HepG2 (cell line): ENCODE results near the gene RMRP. TPM values are rescaled to one million over a fixed set of nuclear protein-coding genes. Genes with fewer than 3 reads are reported as not detected.

ENCODE experiments used
- ATRX ChIP-seq: sonication (generic); formaldehyde crosslinking; IDR thresholded peaks from 2 replicates; pipeline ENCODE4 v1.4.0; 2020; ENCODE audit warnings: missing genetic modification reagents, borderline replicate concordance
- HOXA7 ChIP-seq: sonication (generic); formaldehyde crosslinking; IDR thresholded peaks from 2 replicates; pipeline ENCODE4 v1.8.1; 2022; ENCODE audit warnings: mild to moderate bottlenecking, missing genetic modification reagents, moderate library complexity
- MAFK ChIP-seq, 2 experiments: IDR thresholded peaks in 1 of 2; conservative IDR thresholded peaks in 1 of 2; 2 replicates each; pipeline ENCODE4 v1.6.1; 2011; ENCODE audit warnings: improper control_type of control experiment in 2 of 2, low read length in 2 of 2
- MEF2D ChIP-seq: sonication (generic); formaldehyde crosslinking; IDR thresholded peaks from 2 replicates; pipeline ENCODE4 v1.5.1; 2020; ENCODE audit warnings: mild to moderate bottlenecking, missing genetic modification reagents
- NFKBIZ ChIP-seq: IDR thresholded peaks from 2 replicates; pipeline ENCODE4 v1.6.1; 2018; ENCODE audit warnings: missing genetic modification reagents, missing compliant biosample characterization
- NR1H2 ChIP-seq: sonication (generic); formaldehyde crosslinking; IDR thresholded peaks from 2 replicates; pipeline ENCODE4 v1.8.1; 2022; ENCODE audit warnings: low read depth, missing genetic modification reagents, borderline replicate concordance
- SMAD9 ChIP-seq: sonication (generic); formaldehyde crosslinking; IDR thresholded peaks from 2 replicates; pipeline ENCODE4 v1.5.1; 2020; ENCODE audit warnings: mild to moderate bottlenecking, missing genetic modification reagents
- SRSF1 ChIP-seq: fragments of 200-400 bp; formaldehyde crosslinking; optimal IDR thresholded peaks from 2 replicates; pipeline ENCODE3; 2017; ENCODE audit warnings: mild to moderate bottlenecking, low read depth, low read length, moderate library complexity
- WIZ ChIP-seq: sonication (generic); formaldehyde crosslinking; IDR thresholded peaks from 2 replicates; pipeline ENCODE4 v1.5.1; 2020; ENCODE audit warnings: mild to moderate bottlenecking, missing genetic modification reagents
- ZBTB1 ChIP-seq: sonication (generic); formaldehyde crosslinking; IDR thresholded peaks from 2 replicates; pipeline ENCODE4 v1.4.0; 2020; ENCODE audit warnings: missing genetic modification reagents, borderline replicate concordance
- ZBTB26 ChIP-seq: IDR thresholded peaks from 2 replicates; pipeline ENCODE4 v1.6.1; 2016; ENCODE audit warnings: missing compliant biosample characterization, missing genetic modification reagents, borderline replicate concordance
- ZMYM3 ChIP-seq: sonication (generic); formaldehyde crosslinking; IDR thresholded peaks from 2 replicates; pipeline ENCODE4 v1.5.1; 2020; ENCODE audit warnings: mild to moderate bottlenecking, missing genetic modification reagents
- ZNF326 ChIP-seq: sonication (generic); formaldehyde crosslinking; IDR thresholded peaks from 2 replicates; pipeline ENCODE4 v1.4.0; 2020; ENCODE audit warnings: missing genetic modification reagents, borderline replicate concordance
- ZNF589 ChIP-seq: sonication (generic); formaldehyde crosslinking; conservative IDR thresholded peaks from 2 replicates; pipeline ENCODE4 v1.8.0; 2022; ENCODE audit warnings: mild to moderate bottlenecking, moderate library complexity, missing genetic modification reagents
- ZNF670 ChIP-seq: sonication (generic); formaldehyde crosslinking; IDR thresholded peaks from 2 replicates; pipeline ENCODE4 v1.8.0; 2022; ENCODE audit warnings: mild to moderate bottlenecking, missing genetic modification reagents, borderline replicate concordance
- ZNF773 ChIP-seq: sonication (generic); formaldehyde crosslinking; IDR thresholded peaks from 2 replicates; pipeline ENCODE4 v1.4.0; 2020; ENCODE audit warnings: missing genetic modification reagents, borderline replicate concordance
- polyA plus RNA-seq, 8 experiments: library from polyadenylated mRNA; depleted of rRNA in 3 of 8; stranded (reverse) in 7 of 8; unstranded in 1 of 8; fragments of >200 nt; fragmentation: Illumina TruSeq in 4 of 8; extraction: Trizol in 4 of 8; gene quantifications; 2 replicates each; pipeline versions ENCODE4 v1.2.1 to v1.2.3, GENCODE V29; 2011 to 2016; ENCODE audit warnings: low read depth in 4 of 8, missing spikeins in 1 of 8, mixed read lengths in 1 of 8; ENCODE audit not compliant: insufficient read depth in 1 of 8
- total RNA-seq, 5 experiments: library from RNA; depleted of rRNA; stranded (reverse); fragments of >200 nt; fragmentation: Illumina TruSeq; extraction: Trizol; gene quantifications; 2 replicates each; pipeline ENCODE4 v1.2.3, GENCODE V29; 2016; ENCODE audit warnings: low read depth in 1 of 5
- TF ChIP-seq, protein P1 (sequence below): sonication (generic); formaldehyde crosslinking; IDR thresholded peaks from 2 replicates; pipeline ENCODE4 v1.4.0; 2020; ENCODE audit warnings: mild to moderate bottlenecking, missing genetic modification reagents
- TF ChIP-seq, protein P2 (sequence below): sonication (generic); formaldehyde crosslinking; IDR thresholded peaks from 2 replicates; pipeline ENCODE4 v1.4.0; 2020; ENCODE audit warnings: missing genetic modification reagents
- TF ChIP-seq, protein P3 (sequence below): IDR thresholded peaks from 2 replicates; pipeline ENCODE4 v1.6.1; 2018; ENCODE audit warnings: missing genetic modification reagents
- TF ChIP-seq, protein P4 (sequence below): sonication (generic); formaldehyde crosslinking; IDR thresholded peaks from 2 replicates; pipeline ENCODE4 v1.8.0; 2022; ENCODE audit warnings: mild to moderate bottlenecking, missing genetic modification reagents
- TF ChIP-seq, protein P5 (sequence below): sonication (generic); formaldehyde crosslinking; IDR thresholded peaks from 2 replicates; pipeline ENCODE4 v1.5.0; 2020; ENCODE audit warnings: mild to moderate bottlenecking, missing genetic modification reagents, borderline replicate concordance

The RMRP gene
- total and polyA plus RNA-seq, 2 of the 13 experiments (the other 11 are each of a cell fraction or from before 2014, with no cell fraction given) = 51.4 to 4,025 TPM

DNA sequence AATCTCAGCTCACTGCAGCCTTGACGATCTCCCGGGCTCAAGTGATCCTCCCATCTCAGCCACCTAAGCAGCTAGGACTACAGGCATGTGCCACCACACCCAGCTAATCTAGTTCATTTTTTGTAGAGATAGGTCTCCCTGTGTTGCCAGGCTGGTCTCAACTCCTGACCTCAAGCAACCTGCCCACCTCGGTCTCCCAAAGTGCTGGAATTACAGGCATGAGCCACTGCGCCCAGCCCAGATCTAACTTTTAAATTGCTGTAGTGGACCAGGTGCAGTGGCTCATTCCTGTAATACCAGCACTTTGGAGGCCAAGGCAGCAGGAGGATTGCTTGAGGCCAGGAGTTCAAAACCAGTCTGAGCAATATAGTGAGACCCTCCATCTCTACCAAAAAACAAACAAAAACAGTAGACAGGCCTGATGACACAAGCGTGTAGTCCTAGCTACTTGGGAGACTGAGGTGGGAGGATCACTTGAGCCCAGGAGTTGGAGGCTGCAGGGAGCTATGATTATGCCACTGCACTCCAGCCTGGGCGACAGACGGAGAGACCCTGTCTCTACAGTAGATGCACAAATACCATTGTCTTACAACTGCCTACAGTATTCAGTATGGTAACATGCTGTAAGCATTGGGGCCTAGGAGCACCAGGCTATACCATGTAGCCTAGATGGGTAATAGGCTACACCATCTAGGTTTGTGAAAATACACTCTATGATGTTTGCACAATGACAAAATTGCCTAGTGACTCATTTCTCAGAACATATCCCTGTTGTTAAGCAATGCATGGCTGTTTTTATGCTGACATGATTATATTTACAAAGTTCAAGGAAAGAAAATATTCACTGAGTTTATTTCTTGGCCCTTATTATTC, 5.6 kb downstream of the RMRP start (continued):
- TF ChIP-seq ZBTB1 (CRISPR knock-in tag) (no peak), ZMYM3 (CRISPR knock-in tag) (peak; percentile 24; the same call in 1 of the 2 replicates), SMAD9 (no peak), ATRX (no peak), ZNF773 (CRISPR knock-in tag) (no peak), ZBTB26 (CRISPR knock-in tag) (no peak), ZNF326 (CRISPR knock-in tag) (no peak), NFKBIZ (CRISPR knock-in tag) (no peak), SRSF1 (no peak), ZNF670 (CRISPR knock-in tag) (no peak), WIZ (CRISPR knock-in tag) (no peak), MEF2D (CRISPR knock-in tag) (no peak), NR1H2 (no peak), HOXA7 (CRISPR knock-in tag) (no peak), ZNF589 (CRISPR knock-in tag) (no peak), MAFK (conservative IDR thresholded peaks at IDR 0.05 in 1 of 2, IDR thresholded peaks at IDR 0.05 in 1 of 2; ENCODE audit: low read length in 2 of 2) (peak; percentile 98 to 99)
- TF ChIP-seq, protein P1, sequence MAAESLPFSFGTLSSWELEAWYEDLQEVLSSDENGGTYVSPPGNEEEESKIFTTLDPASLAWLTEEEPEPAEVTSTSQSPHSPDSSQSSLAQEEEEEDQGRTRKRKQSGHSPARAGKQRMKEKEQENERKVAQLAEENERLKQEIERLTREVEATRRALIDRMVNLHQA (CRISPR knock-in tag) = no peak
- TF ChIP-seq, protein P2, sequence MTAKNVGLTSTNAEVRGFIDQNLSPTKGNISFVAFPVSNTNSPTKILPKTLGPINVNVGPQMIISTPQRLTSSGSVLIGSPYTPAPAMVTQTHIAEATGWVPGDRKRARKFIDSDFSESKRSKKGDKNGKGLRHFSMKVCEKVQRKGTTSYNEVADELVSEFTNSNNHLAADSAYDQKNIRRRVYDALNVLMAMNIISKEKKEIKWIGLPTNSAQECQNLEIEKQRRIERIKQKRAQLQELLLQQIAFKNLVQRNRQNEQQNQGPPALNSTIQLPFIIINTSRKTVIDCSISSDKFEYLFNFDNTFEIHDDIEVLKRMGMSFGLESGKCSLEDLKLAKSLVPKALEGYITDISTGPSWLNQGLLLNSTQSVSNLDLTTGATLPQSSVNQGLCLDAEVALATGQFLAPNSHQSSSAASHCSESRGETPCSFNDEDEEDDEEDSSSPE (CRISPR knock-in tag) = no peak
- TF ChIP-seq, protein P3, sequence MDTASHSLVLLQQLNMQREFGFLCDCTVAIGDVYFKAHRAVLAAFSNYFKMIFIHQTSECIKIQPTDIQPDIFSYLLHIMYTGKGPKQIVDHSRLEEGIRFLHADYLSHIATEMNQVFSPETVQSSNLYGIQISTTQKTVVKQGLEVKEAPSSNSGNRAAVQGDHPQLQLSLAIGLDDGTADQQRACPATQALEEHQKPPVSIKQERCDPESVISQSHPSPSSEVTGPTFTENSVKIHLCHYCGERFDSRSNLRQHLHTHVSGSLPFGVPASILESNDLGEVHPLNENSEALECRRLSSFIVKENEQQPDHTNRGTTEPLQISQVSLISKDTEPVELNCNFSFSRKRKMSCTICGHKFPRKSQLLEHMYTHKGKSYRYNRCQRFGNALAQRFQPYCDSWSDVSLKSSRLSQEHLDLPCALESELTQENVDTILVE = no peak
- TF ChIP-seq, protein P4, sequence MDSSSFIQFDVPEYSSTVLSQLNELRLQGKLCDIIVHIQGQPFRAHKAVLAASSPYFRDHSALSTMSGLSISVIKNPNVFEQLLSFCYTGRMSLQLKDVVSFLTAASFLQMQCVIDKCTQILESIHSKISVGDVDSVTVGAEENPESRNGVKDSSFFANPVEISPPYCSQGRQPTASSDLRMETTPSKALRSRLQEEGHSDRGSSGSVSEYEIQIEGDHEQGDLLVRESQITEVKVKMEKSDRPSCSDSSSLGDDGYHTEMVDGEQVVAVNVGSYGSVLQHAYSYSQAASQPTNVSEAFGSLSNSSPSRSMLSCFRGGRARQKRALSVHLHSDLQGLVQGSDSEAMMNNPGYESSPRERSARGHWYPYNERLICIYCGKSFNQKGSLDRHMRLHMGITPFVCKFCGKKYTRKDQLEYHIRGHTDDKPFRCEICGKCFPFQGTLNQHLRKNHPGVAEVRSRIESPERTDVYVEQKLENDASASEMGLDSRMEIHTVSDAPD (CRISPR knock-in tag) = no peak
- TF ChIP-seq, protein P5, sequence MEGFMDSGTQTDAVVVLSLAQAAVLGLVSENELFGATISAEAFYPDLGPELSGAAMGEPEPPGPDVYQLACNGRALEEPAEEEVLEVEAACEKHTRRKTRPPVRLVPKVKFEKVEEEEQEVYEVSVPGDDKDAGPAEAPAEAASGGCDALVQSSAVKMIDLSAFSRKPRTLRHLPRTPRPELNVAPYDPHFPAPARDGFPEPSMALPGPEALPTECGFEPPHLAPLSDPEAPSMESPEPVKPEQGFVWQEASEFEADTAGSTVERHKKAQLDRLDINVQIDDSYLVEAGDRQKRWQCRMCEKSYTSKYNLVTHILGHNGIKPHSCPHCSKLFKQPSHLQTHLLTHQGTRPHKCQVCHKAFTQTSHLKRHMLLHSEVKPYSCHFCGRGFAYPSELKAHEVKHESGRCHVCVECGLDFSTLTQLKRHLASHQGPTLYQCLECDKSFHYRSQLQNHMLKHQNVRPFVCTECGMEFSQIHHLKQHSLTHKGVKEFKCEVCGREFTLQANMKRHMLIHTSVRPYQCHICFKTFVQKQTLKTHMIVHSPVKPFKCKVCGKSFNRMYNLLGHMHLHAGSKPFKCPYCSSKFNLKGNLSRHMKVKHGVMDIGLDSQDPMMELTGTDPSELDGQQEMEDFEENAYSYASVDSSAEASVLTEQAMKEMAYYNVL (CRISPR knock-in tag) = no peak
